ENCODE results near the gene USP47. TPM values are rescaled to one million over a fixed set of nuclear protein-coding genes. Genes with fewer than 3 reads are reported as not detected.

The USP47 gene
- total RNA-seq, 2 experiments from 2014 or later, result 41.3 to 43.8 TPM

GRCh38 chr11:11967669-11968510 lies 126.1 kb downstream of the USP47 start:
- no peaks in the 10 kb centered on the region for H3K9me3 Mint-ChIP-seq
- H3K27ac Mint-ChIP-seq, result no peak overlapping the region
- H3K36me3 Mint-ChIP-seq, result no peaks in the 10 kb centered on the region
- H3K4me1 Mint-ChIP-seq, result no peaks in the 10 kb centered on the region
- peaks cover 4% of the 10 kb centered on the region for H3K27me3 Mint-ChIP-seq
- DNase-seq, result no peak
- H3K4me3 Mint-ChIP-seq, result no peak overlapping the region

GRCh38 chr11:11968511-11969280 lies 126.9 kb downstream of the USP47 start:
- Mint-ChIP-seq H3K4me1 (no peaks in the 10 kb centered on the region), H3K27me3 (peaks cover 4% of the 10 kb centered on the region)

GRCh38 chr11:11969380-11970215 lies 127.8 kb downstream of the USP47 start:
- Mint-ChIP-seq H3K27ac (no peak overlapping the region), H3K36me3 (no peaks in the 10 kb centered on the region), H3K27me3 (peaks cover 4% of the 10 kb centered on the region), H3K4me3 (no peak overlapping the region), H3K4me1 (no peaks in the 10 kb centered on the region), H3K9me3 (no peaks in the 10 kb centered on the region)
- DNase-seq, result no peak

More at GRCh38 chr11:11968511-11969280, 126.9 kb downstream of the USP47 start:
- Mint-ChIP-seq H3K9me3 (no peaks in the 10 kb centered on the region), H3K36me3 (no peaks in the 10 kb centered on the region), H3K27ac (no peak overlapping the region), H3K4me3 (no peak overlapping the region)
- DNase-seq, result no peak

- H3K4me1 Mint-ChIP-seq, result no peaks in the 10 kb centered on the region
- H3K9me3 Mint-ChIP-seq, result no peaks in the 10 kb centered on the region
- H3K4me3 Mint-ChIP-seq, result no peak overlapping the region
- H3K36me3 Mint-ChIP-seq, result no peaks in the 10 kb centered on the region
- no peak overlapping the region for H3K27ac Mint-ChIP-seq
- peaks cover 4% of the 10 kb centered on the region for H3K27me3 Mint-ChIP-seq
- DNase-seq, result no peak
Measured at GRCh38 chr11:11970556-11970955, 128.8 kb downstream of the USP47 start.

- no peak overlapping the region for H3K27ac Mint-ChIP-seq
Measured at GRCh38 chr11:11971906-11972547, 130.3 kb downstream of the USP47 start.

GRCh38 chr11:11972730-11973341 lies 131.1 kb downstream of the USP47 start:
- H3K36me3 Mint-ChIP-seq, result no peaks in the 10 kb centered on the region
- no peak overlapping the region for H3K27ac Mint-ChIP-seq
- H3K27me3 Mint-ChIP-seq, result no peaks in the 10 kb centered on the region
- H3K4me3 Mint-ChIP-seq, result no peak overlapping the region
- no peaks in the 10 kb centered on the region for H3K4me1 Mint-ChIP-seq
- H3K9me3 Mint-ChIP-seq, result no peaks in the 10 kb centered on the region
- no peak for DNase-seq

More at GRCh38 chr11:11971906-11972547, 130.3 kb downstream of the USP47 start:
- Mint-ChIP-seq H3K4me1 (no peaks in the 10 kb centered on the region), H3K4me3 (no peak overlapping the region), H3K9me3 (no peaks in the 10 kb centered on the region), H3K36me3 (no peaks in the 10 kb centered on the region), H3K27me3 (no peaks in the 10 kb centered on the region)
- no peak for DNase-seq

- no peak overlapping the region for H3K27ac Mint-ChIP-seq
- H3K9me3 Mint-ChIP-seq, result no peaks in the 10 kb centered on the region
- H3K4me3 Mint-ChIP-seq, result no peak overlapping the region
- H3K27me3 Mint-ChIP-seq, result no peaks in the 10 kb centered on the region
- no peaks in the 10 kb centered on the region for H3K4me1 Mint-ChIP-seq
- DNase-seq, result no peak
- no peaks in the 10 kb centered on the region for H3K36me3 Mint-ChIP-seq
Measured at GRCh38 chr11:11973361-11973800, 131.6 kb downstream of the USP47 start.

- Mint-ChIP-seq H3K27me3 (no peaks in the 10 kb centered on the region), H3K27ac (no peak overlapping the region)
- DNase-seq, result no peak
Measured at GRCh38 chr11:11973866-11974265, 132.1 kb downstream of the USP47 start.

GRCh38 chr11:11975201-11976092 lies 133.7 kb downstream of the USP47 start:
- no peaks in the 10 kb centered on the region for H3K4me1 Mint-ChIP-seq
- H3K27ac Mint-ChIP-seq, result no peak overlapping the region
- DNase-seq, result no peak
- H3K27me3 Mint-ChIP-seq, result peaks cover under 1% of the 10 kb centered on the region
- no peaks in the 10 kb centered on the region for H3K36me3 Mint-ChIP-seq
- H3K9me3 Mint-ChIP-seq, result no peaks in the 10 kb centered on the region
- no peak overlapping the region for H3K4me3 Mint-ChIP-seq

More at GRCh38 chr11:11973866-11974265, 132.1 kb downstream of the USP47 start:
- Mint-ChIP-seq H3K4me3 (no peak overlapping the region), H3K36me3 (no peaks in the 10 kb centered on the region), H3K4me1 (no peaks in the 10 kb centered on the region), H3K9me3 (no peaks in the 10 kb centered on the region)

- no peaks in the 10 kb centered on the region for H3K36me3 Mint-ChIP-seq
- H3K4me3 Mint-ChIP-seq, result no peak overlapping the region
- H3K4me1 Mint-ChIP-seq, result no peaks in the 10 kb centered on the region
- no peak overlapping the region for H3K27ac Mint-ChIP-seq
- no peaks in the 10 kb centered on the region for H3K9me3 Mint-ChIP-seq
- no peak for DNase-seq
- H3K27me3 Mint-ChIP-seq, result peaks cover 3% of the 10 kb centered on the region
Measured at GRCh38 chr11:11976481-11977127, 134.8 kb downstream of the USP47 start.

GRCh38 chr11:11977206-11977938 lies 135.6 kb downstream of the USP47 start:
- Mint-ChIP-seq H3K9me3 (no peaks in the 10 kb centered on the region), H3K27me3 (peaks cover 3% of the 10 kb centered on the region), H3K27ac (no peak overlapping the region), H3K36me3 (no peaks in the 10 kb centered on the region), H3K4me1 (no peaks in the 10 kb centered on the region), H3K4me3 (no peak overlapping the region)
- DNase-seq, result no peak

- DNase-seq, result no peak
- Mint-ChIP-seq H3K9me3 (no peaks in the 10 kb centered on the region), H3K4me1 (no peaks in the 10 kb centered on the region), H3K4me3 (no peak overlapping the region), H3K36me3 (no peaks in the 10 kb centered on the region), H3K27me3 (peaks cover 3% of the 10 kb centered on the region), H3K27ac (no peak overlapping the region)
Measured at GRCh38 chr11:11978098-11978637, 136.4 kb downstream of the USP47 start.
